GM06990 (cell line): ENCODE measurements around the gene ZCCHC9.

Experiments used
- DNase-seq: peaks from one replicate; pipeline ENCODE4 v3.0.0-alpha.2; 2011; ENCODE audit not compliant: insufficient read length; ENCODE audit errors: extremely low read depth
- H3K27me3 ChIP-seq: replicated peaks from 2 replicates; pipeline ENCODE4 v1.6.0; 2011; ENCODE audit warnings: low read length; ENCODE audit not compliant: control insufficient read depth, insufficient read depth
- H3K36me3 ChIP-seq: 2 replicates; pipeline ENCODE4 v1.5.1; 2011; ENCODE audit warnings: low read length; ENCODE audit not compliant: control insufficient read depth, insufficient read depth
- H3K4me3 ChIP-seq: replicated peaks from 2 replicates; pipeline ENCODE4 v1.5.1; 2011; ENCODE audit warnings: low read depth, mild to moderate bottlenecking, control low read depth, low read length
- TF ChIP-seq, protein P1 (sequence below): IDR thresholded peaks from 2 replicates; pipeline ENCODE4 v1.5.1; 2011; ENCODE audit warnings: low read length, control low read depth, mild to moderate bottlenecking, inconsistent platforms; ENCODE audit not compliant: insufficient read depth, poor library complexity, severe bottlenecking

Gene ZCCHC9

DNA sequence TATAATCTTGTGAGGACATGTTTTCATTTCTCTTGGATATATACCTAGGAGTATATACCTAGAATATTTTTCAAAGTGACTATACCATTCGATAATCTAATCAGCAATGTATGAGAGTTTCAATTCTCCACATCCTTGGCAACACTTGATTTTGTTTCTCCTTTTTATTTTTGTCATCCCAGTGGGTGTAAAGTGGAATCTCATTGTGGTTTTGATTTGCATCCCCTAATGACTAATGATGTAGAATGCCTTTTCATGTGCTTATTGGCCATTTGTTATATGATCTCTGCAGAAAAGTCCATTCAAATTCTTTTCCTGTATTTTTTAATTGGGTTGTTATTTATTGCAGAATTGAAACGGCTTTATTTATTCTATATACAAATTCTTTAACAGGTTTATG, 15.2 kb downstream of the ZCCHC9 start:
- H3K4me3 ChIP-seq, result no peak overlapping the region
- TF ChIP-seq, protein P1, sequence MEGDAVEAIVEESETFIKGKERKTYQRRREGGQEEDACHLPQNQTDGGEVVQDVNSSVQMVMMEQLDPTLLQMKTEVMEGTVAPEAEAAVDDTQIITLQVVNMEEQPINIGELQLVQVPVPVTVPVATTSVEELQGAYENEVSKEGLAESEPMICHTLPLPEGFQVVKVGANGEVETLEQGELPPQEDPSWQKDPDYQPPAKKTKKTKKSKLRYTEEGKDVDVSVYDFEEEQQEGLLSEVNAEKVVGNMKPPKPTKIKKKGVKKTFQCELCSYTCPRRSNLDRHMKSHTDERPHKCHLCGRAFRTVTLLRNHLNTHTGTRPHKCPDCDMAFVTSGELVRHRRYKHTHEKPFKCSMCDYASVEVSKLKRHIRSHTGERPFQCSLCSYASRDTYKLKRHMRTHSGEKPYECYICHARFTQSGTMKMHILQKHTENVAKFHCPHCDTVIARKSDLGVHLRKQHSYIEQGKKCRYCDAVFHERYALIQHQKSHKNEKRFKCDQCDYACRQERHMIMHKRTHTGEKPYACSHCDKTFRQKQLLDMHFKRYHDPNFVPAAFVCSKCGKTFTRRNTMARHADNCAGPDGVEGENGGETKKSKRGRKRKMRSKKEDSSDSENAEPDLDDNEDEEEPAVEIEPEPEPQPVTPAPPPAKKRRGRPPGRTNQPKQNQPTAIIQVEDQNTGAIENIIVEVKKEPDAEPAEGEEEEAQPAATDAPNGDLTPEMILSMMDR, result no peak
- no peaks in the 10 kb centered on the region for H3K36me3 ChIP-seq
- H3K27me3 ChIP-seq, result no peaks in the 10 kb centered on the region
- no peak for DNase-seq

DNA sequence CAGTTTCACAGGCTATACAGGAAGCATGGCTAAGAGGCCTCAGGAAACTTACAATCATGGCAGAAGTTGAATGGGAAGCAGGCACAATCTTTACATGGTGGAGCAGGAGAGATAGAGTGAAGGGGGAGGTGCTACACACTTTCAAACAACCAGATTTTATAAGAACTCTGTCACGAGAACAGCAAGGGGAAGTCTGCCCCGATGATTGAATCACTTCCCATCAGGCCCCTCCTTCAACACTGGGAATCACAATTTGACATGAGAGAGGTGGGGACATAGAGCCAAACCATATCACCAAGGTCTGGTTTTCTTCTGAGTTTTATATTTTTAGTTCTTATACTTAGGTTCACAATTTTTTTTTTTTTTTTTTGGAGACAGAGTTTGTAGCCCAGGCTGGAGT, 16.1 kb downstream of the ZCCHC9 start:
- Histone ChIP-seq H3K27me3 (no peaks in the 10 kb centered on the region), H3K36me3 (no peaks in the 10 kb centered on the region), H3K4me3 (no peak overlapping the region)
- TF ChIP-seq, protein P1, result no peak
- no peak for DNase-seq

DNA sequence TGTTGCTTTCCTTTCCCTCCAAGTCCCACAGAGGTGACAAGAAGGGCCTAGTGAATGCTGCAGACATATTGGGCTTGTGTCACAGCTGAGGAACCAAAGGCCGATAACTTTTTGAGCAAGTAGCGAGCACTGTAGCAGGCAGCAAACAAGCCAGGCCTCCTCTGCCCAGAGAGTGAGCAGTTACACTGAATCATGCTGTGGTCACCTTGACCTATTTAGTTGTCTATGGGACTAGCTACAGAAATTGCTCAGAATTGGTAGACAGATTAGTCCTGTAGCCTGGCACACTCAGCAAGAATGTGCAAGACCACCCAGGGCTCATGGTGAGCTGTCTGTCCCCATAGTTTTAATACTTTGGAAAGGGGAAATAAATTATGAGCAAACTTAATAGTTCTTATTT, 25.2 kb downstream of the ZCCHC9 start:
- TF ChIP-seq, protein P1, result no peak
- DNase-seq, result no peak
- Histone ChIP-seq H3K27me3 (no peaks in the 10 kb centered on the region), H3K36me3 (no peaks in the 10 kb centered on the region), H3K4me3 (no peak overlapping the region)

DNA sequence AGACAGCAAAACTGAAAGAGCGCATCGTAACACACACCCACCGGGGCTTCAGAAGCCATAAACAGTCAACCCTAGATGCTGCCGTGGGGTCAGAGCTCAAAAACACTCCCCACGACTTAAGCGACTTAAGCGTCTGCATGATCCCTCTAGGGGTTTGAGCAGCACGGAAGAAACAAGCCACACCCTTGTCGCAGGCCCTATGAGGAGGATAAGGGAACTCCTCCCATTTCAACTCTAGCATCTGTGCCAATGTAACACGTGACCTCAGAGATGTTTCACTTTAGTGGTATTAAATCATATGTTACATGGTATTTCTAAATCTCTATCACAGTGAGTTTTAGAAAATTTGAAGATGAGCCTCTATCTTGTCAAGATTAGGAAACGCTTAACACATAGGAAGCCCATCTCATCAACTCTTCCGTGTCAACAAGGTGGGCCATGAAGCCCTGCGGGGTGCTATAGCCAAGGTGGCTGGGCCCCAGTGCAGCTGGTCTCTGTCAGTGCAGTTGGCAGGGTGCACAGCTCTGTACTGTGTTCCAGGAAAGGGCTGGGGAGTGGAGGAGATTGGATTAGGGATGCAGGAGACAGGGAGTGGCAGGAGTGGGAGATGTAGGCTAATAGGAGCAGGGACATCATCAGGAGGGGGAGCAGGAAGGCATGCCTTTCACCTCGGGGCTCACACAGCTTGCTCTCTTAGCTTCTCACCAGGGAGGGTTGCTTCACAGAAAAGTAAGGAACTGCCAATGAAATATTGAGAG, 33.1 kb downstream of the ZCCHC9 start:
- H3K4me3 ChIP-seq, result no peak overlapping the region
- H3K36me3 ChIP-seq, result no peaks in the 10 kb centered on the region
- DNase-seq, result no peak
- TF ChIP-seq, protein P1, result no peak
- no peaks in the 10 kb centered on the region for H3K27me3 ChIP-seq

DNA sequence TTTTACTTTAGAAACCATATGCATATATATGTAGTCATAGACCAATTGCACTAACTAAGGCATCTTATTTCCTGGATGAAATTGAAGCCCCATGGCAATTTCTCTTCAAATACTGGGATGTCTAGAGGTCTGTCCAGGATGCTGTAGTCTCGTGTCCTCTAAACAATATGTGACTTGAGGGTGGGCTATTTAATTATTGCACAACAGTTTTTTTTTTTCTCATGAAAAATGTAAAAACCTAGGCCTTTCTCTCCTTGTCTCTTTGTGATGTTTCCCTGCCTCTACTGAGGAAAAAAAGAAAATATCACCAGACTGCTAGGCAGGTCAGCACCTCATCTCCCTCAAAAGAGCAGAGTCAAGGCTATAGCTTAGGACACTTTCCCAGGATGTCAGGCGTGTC, 34.6 kb downstream of the ZCCHC9 start:
- Histone ChIP-seq H3K36me3 (no peaks in the 10 kb centered on the region), H3K4me3 (no peak overlapping the region), H3K27me3 (no peaks in the 10 kb centered on the region)
- no peak for DNase-seq
- TF ChIP-seq, protein P1, result no peak

DNA sequence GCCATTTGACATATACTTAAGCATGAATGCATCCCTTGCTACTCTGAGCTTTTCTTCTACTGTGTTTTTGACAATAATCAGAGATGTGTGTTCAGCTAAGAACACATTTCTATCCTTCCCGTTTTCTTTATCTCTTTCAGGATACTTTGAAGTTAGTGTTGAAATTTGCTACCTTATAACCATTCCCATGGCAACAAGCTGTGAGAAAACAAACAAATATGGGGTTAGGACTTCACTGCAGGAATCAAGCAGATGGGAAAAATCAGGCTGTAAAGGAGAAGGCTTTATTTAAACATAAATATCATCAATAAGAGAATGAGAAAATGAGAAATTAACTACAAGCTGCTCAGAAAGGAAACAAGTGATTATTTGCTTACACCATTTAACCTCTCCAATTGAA, 35.2 kb downstream of the ZCCHC9 start:
- TF ChIP-seq, protein P1, result no peak
- H3K27me3 ChIP-seq, result no peaks in the 10 kb centered on the region
- no peak overlapping the region for H3K4me3 ChIP-seq
- no peaks in the 10 kb centered on the region for H3K36me3 ChIP-seq
- no peak for DNase-seq
